Spleen (tissue), 11 donors: ENCODE data around the gene ANO1. TPM values are rescaled to one million over a fixed set of nuclear protein-coding genes. Genes with fewer than 3 reads are reported as not detected.

Experiments used
- DNase-seq: peaks from one replicate; pipeline ENCODE4 v3.0.0-alpha.2; 2020
- H3K27ac ChIP-seq, 8 donors: fragments of 200-600 bp; sonication (generic) in 7 of 8; 1 replicate in 4 of 8; 2 replicates in 4 of 8; pipeline versions ENCODE4 v1.5.0 to v1.8.0; 2016 to 2021; ENCODE audit warnings: inconsistent platforms in 4 of 8, mild to moderate bottlenecking in 4 of 8, moderate library complexity in 1 of 8
- H3K27me3 ChIP-seq, 7 donors: fragments of 200-600 bp; sonication (generic) in 6 of 7; replicated peaks in 1 of 7; 1 replicate in 4 of 7; 2 replicates in 3 of 7; pipeline versions ENCODE4 v1.5.0 to v1.8.0; 2016 to 2021; ENCODE audit warnings: inconsistent platforms in 3 of 7, mild to moderate bottlenecking in 1 of 7
- H3K36me3 ChIP-seq, 6 donors: fragments of 200-600 bp; sonication (generic) in 5 of 6; 1 replicate in 4 of 6; 2 replicates in 2 of 6; pipeline versions ENCODE4 v1.5.0 to v1.8.0; 2016 to 2021; ENCODE audit warnings: inconsistent platforms in 2 of 6
- H3K4me1 ChIP-seq, 6 donors: fragments of 200-600 bp; sonication (generic) in 5 of 6; 1 replicate in 3 of 6; 2 replicates in 3 of 6; pipeline versions ENCODE4 v1.5.0 to v1.8.0; 2016 to 2021; ENCODE audit warnings: inconsistent platforms in 3 of 6
- H3K4me3 ChIP-seq, 8 donors: fragments of 200-600 bp; sonication (generic) in 7 of 8; 1 replicate in 4 of 8; 2 replicates in 4 of 8; pipeline versions ENCODE4 v1.5.0 to v1.8.0; 2016 to 2021; ENCODE audit warnings: inconsistent platforms in 4 of 8, mild to moderate bottlenecking in 4 of 8, moderate library complexity in 2 of 8
- H3K9me3 ChIP-seq, 8 donors: fragments of 200-600 bp; sonication (generic) in 7 of 8; 1 replicate in 4 of 8; 2 replicates in 4 of 8; pipeline versions ENCODE4 v1.5.0 to v1.8.0; 2016 to 2021; ENCODE audit warnings: inconsistent platforms in 4 of 8
- CTCF ChIP-seq, 11 experiments: fragments of 200-600 bp in 7 of 11; fragments of 450-650 bp in 4 of 11; sonication (generic) in 4 of 11; IDR thresholded peaks in 8 of 11; conservative IDR thresholded peaks in 3 of 11; 1 replicate in 7 of 11; 2 replicates in 4 of 11; pipeline versions ENCODE4 v1.4.0 to v1.8.0; 2016 to 2021; ENCODE audit warnings: antibody characterized with exemption in 11 of 11, inconsistent platforms in 4 of 11, mild to moderate bottlenecking in 1 of 11
- POLR2A ChIP-seq, 3 donors: fragments of 450-650 bp; IDR thresholded peaks; one replicate each; pipeline ENCODE4 v1.5.1; 2017; ENCODE audit warnings: antibody characterized with exemption in 3 of 3, mild to moderate bottlenecking in 1 of 3
- POLR2AphosphoS5 ChIP-seq, 3 donors: sonication (generic); formaldehyde crosslinking; IDR thresholded peaks; one replicate each; pipeline ENCODE4 v1.5.1; 2017; ENCODE audit warnings: antibody characterized with exemption in 3 of 3
- WGBS, 5 donors: extraction: QIAGEN DNeasy Blood & Tissue Kit in 3 of 5; methylation state at CpG; one replicate each; pipeline versions ENCODE4 v1.1.5 to v1.1.7; 2013 to 2018; 5-methylcytosine and 5-hydroxymethylcytosine counted together
- intact Hi-C: fragments of 100-400 bp; cut with DNase I; formaldehyde crosslinking; loops from one replicate; pipeline ENCODE4 v1.15.0; 2023; ENCODE audit warnings: low total_unique reads
- polyA plus RNA-seq, 3 donors: library from polyadenylated mRNA; stranded (reverse); fragments of 200-250 nt; gene quantifications; one replicate each; pipeline ENCODE4 v1.2.1, GENCODE V29; 2013
- total RNA-seq, 7 donors: library from RNA; depleted of rRNA in 3 of 7; stranded (reverse); fragments of >200 nt in 3 of 7; fragmentation: NEBNext Ultra II Directional in 4 of 7; extraction: Animal tissue kit (Norgen Biotek cat#: 25700) in 4 of 7; gene quantifications; one replicate each; pipeline versions ENCODE4 v1.1.0 to v1.2.1, GENCODE V29; 2016 to 2021
- donor health status: healthy with polysubstance abuse.
- donor health status: DM: no; HTN: no; CAD: no; lungs with moderate emphysema.
- donor health status: DM: no; HTN: no; CAD: no.
- donor health status: Bipolar disorder and iron deficiency.
- donor health status: healthy.
- donor health status: DM: no; HTN: no; CAD: no.
- donor health status: DM: yes; HTN: yes; CAD: no.

Gene ANO1
- total and polyA plus RNA-seq, 10 donors: 0.22 to 1.2 (median 0.62) TPM

GRCh38 chr11:70075836-70076235, 2.3 kb upstream of the ANO1 start:
- Histone ChIP-seq H3K27ac (no peak overlapping the region), H3K4me3 (no peak overlapping the region), H3K36me3 (no peaks in the 10 kb centered on the region), H3K4me1 (peaks cover 0 to 41% (median 21%) of the 10 kb centered on the region in 6 donors), H3K9me3 (no peaks in the 10 kb centered on the region), H3K27me3 (peaks cover 0 to 100% (median 35%) of the 10 kb centered on the region in 7 donors)
- no peak for TF ChIP-seq CTCF (IDR thresholded peaks at IDR 0.05 in 8 of 11, conservative IDR thresholded peaks at IDR 0.05 in 3 of 11)
- no peak for TF ChIP-seq POLR2AphosphoS5 (IDR thresholded peaks at IDR 0.05)
- TF ChIP-seq POLR2A (IDR thresholded peaks at IDR 0.05): no peak
- WGBS, 5 donors: 86 to 92% (median 90%) methylated on average over 8 of the region's 8 CpGs
- intact Hi-C loops: no loop called here
- peak; percentile 46 for DNase-seq

- no peak for DNase-seq
- Histone ChIP-seq H3K36me3 (no peaks in the 10 kb centered on the region), H3K4me1 (peaks cover 0 to 36% (median 21%) of the 10 kb centered on the region in 6 donors), H3K9me3 (no peaks in the 10 kb centered on the region), H3K4me3 (no peak overlapping the region), H3K27ac (no peak overlapping the region), H3K27me3 (peaks cover 0 to 95% (median 35%) of the 10 kb centered on the region in 7 donors)
- intact Hi-C loops: no loop called here
- 44 to 76% (median 71%) methylated on average over 6 of the region's 6 CpGs for WGBS, 5 donors
- TF ChIP-seq POLR2AphosphoS5 (IDR thresholded peaks at IDR 0.05) (peak in 1 of 3 donors; percentile 25), CTCF (IDR thresholded peaks at IDR 0.05 in 8 of 11, conservative IDR thresholded peaks at IDR 0.05 in 3 of 11) (no peak)
These were observed 1.6 kb upstream of the ANO1 start for GRCh38 chr11:70076461-70076931.

GRCh38 chr11:70077411-70078094, 564 bp upstream of the ANO1 start:
- peaks cover 0 to 25% (median 14%) of the 10 kb centered on the region in 6 donors for H3K4me1 ChIP-seq
- DNase-seq: peak; percentile 58
- intact Hi-C loops: no loop called here
- peaks cover 0 to 85% (median 35%) of the 10 kb centered on the region in 7 donors for H3K27me3 ChIP-seq
- no peak for TF ChIP-seq POLR2AphosphoS5 (IDR thresholded peaks at IDR 0.05)
- no peak for TF ChIP-seq POLR2A (IDR thresholded peaks at IDR 0.05)
- no peak for TF ChIP-seq CTCF (IDR thresholded peaks at IDR 0.05 in 8 of 11, conservative IDR thresholded peaks at IDR 0.05 in 3 of 11)
- no peaks in the 10 kb centered on the region for H3K36me3 ChIP-seq
- peak overlapping the region in 1 of 8 donors; percentile 41 for H3K4me3 ChIP-seq
- H3K9me3 ChIP-seq: no peaks in the 10 kb centered on the region
- no peak overlapping the region for H3K27ac ChIP-seq
- 20 to 29% (median 23%) methylated on average over 19 to 26 of the region's 26 CpGs for WGBS, 5 donors

- H3K27ac ChIP-seq: no peak overlapping the region
- 17 to 31% (median 22%) methylated on average over 27 to 50 of the region's 50 CpGs for WGBS, 5 donors
- H3K4me1 ChIP-seq: peaks cover 0 to 15% (median 7%) of the 10 kb centered on the region in 6 donors
- TF ChIP-seq POLR2AphosphoS5 (IDR thresholded peaks at IDR 0.05) (no peak), CTCF (IDR thresholded peaks at IDR 0.05 in 8 of 11, conservative IDR thresholded peaks at IDR 0.05 in 3 of 11) (no peak), POLR2A (IDR thresholded peaks at IDR 0.05) (no peak)
- H3K27me3 ChIP-seq: peaks cover 0 to 77% (median 27%) of the 10 kb centered on the region in 7 donors
- peak overlapping the region in 1 of 8 donors; percentile 41 for H3K4me3 ChIP-seq
- H3K9me3 ChIP-seq: no peaks in the 10 kb centered on the region
- intact Hi-C loops: no loop called here
- H3K36me3 ChIP-seq: no peaks in the 10 kb centered on the region
- peak; percentile 62 for DNase-seq
These were observed 882 bp downstream of the ANO1 start for GRCh38 chr11:70078781-70079616.
